KMS-11 (cell line): ENCODE data around the gene NAT9.

Experiments
- H2AFZ ChIP-seq: fragments of 200-600 bp; sonication (generic); 2 replicates; pipeline ENCODE4 v1.6.1; 2016; ENCODE audit warnings: antibody characterized with exemption, mixed run types, low read depth
- H3K27ac ChIP-seq: fragments of 200-600 bp; sonication (generic); 2 replicates; pipeline ENCODE4 v1.6.1; 2016; ENCODE audit warnings: mild to moderate bottlenecking, mixed run types
- H3K27me3 ChIP-seq: fragments of 200-600 bp; sonication (generic); 2 replicates; pipeline ENCODE4 v1.6.1; 2017; ENCODE audit warnings: mild to moderate bottlenecking, low read depth, mixed run types, moderate library complexity; ENCODE audit not compliant: insufficient read depth
- H3K36me3 ChIP-seq: fragments of 200-600 bp; sonication (generic); 2 replicates; pipeline ENCODE4 v1.6.1; 2017; ENCODE audit warnings: mild to moderate bottlenecking, mixed run types; ENCODE audit not compliant: insufficient read depth
- H3K4me1 ChIP-seq: fragments of 200-600 bp; sonication (generic); 2 replicates; pipeline ENCODE4 v1.6.1; 2016; ENCODE audit warnings: mild to moderate bottlenecking, low read depth, mixed run types; ENCODE audit not compliant: poor library complexity, severe bottlenecking
- H3K4me2 ChIP-seq: fragments of 200-600 bp; sonication (generic); 2 replicates; pipeline ENCODE4 v1.7.0; 2016; ENCODE audit warnings: mild to moderate bottlenecking, mixed run types
- H3K4me3 ChIP-seq: fragments of 200-600 bp; sonication (generic); IDR thresholded peaks from 2 replicates; pipeline ENCODE4 v1.6.1; 2017; ENCODE audit warnings: low read depth, low read length, mixed read lengths; ENCODE audit not compliant: insufficient read depth
- H3K79me2 ChIP-seq: fragments of 200-600 bp; sonication (generic); 2 replicates; pipeline ENCODE4 v1.6.1; 2016; ENCODE audit warnings: low read depth, mixed run types; ENCODE audit not compliant: insufficient read depth
- H3K9ac ChIP-seq: fragments of 200-600 bp; sonication (generic); 2 replicates; pipeline ENCODE4 v1.6.1; 2016; ENCODE audit warnings: mild to moderate bottlenecking, mixed run types
- H4K20me1 ChIP-seq: fragments of 200-600 bp; sonication (generic); 2 replicates; pipeline ENCODE4 v1.6.1; 2016; ENCODE audit warnings: mild to moderate bottlenecking, mixed run types; ENCODE audit not compliant: insufficient read depth
- TF ChIP-seq, protein P1 (sequence below): fragments of 200-600 bp; sonication (generic); conservative IDR thresholded peaks from 2 replicates; pipeline ENCODE4 v1.6.1; 2017; ENCODE audit warnings: low read depth, mild to moderate bottlenecking, antibody characterized with exemption, low read length, moderate library complexity, mixed read lengths

Gene NAT9

DNA sequence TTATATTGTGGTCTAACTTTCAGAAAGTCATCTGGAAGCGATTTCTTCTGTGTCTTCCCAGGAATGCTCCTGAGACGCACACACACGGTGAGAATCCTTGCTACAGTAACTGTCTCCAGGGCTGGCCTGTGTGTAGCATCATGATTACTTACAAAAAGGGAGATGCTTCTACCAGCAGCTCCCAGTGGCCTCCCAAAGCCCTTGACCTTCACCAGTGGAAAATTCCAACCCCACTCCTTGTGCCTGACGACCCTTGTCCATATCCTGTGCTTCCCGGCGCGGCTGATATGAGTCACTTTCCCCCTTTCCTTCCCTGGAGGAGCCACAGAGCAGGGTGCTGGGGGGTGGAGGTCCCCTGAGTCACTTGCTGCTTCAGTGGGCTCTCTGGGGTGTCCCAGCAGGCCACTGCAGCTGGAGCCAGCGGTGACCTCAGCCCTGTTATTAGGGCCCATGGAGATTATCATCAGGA, 22.1 kb upstream of the NAT9 start:
- no peak overlapping the region for H3K4me2 ChIP-seq

DNA sequence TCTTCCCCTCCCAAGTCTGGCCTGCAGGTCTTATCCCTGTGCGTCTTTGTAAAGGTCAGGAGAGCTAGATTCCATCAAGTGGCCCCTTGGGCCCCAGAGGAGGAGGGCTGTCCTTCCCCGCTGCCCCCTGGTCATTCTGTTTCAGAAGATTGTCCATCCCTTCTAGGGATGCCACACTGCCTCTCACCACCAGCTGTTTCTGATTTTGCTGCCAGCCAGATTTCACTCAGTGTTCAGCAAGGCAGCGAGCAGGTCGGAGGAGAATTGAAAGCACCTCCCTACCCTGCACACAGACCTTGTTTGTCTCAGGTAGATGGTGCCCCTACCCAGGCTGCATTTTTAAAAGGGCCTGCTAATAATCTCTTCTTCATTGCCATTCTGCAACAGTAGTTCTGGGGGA, 21.7 kb upstream of the NAT9 start:
- Histone ChIP-seq H3K4me2 (no peak overlapping the region), H3K36me3 (no peaks in the 10 kb centered on the region), H2AFZ (no peak overlapping the region), H3K9ac (no peak overlapping the region), H4K20me1 (no peaks in the 10 kb centered on the region), H3K27me3 (no peaks in the 10 kb centered on the region), H3K4me1 (no peaks in the 10 kb centered on the region), H3K27ac (no peak overlapping the region), H3K79me2 (no peaks in the 10 kb centered on the region), H3K4me3 (no peak overlapping the region)
- TF ChIP-seq, protein P1, sequence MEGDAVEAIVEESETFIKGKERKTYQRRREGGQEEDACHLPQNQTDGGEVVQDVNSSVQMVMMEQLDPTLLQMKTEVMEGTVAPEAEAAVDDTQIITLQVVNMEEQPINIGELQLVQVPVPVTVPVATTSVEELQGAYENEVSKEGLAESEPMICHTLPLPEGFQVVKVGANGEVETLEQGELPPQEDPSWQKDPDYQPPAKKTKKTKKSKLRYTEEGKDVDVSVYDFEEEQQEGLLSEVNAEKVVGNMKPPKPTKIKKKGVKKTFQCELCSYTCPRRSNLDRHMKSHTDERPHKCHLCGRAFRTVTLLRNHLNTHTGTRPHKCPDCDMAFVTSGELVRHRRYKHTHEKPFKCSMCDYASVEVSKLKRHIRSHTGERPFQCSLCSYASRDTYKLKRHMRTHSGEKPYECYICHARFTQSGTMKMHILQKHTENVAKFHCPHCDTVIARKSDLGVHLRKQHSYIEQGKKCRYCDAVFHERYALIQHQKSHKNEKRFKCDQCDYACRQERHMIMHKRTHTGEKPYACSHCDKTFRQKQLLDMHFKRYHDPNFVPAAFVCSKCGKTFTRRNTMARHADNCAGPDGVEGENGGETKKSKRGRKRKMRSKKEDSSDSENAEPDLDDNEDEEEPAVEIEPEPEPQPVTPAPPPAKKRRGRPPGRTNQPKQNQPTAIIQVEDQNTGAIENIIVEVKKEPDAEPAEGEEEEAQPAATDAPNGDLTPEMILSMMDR: no peak

More for the DNA sequence above, 22.1 kb upstream of the NAT9 start:
- H2AFZ ChIP-seq: no peak overlapping the region
- TF ChIP-seq, protein P1: no peak
- no peaks in the 10 kb centered on the region for H4K20me1 ChIP-seq
- H3K36me3 ChIP-seq: no peaks in the 10 kb centered on the region
- H3K9ac ChIP-seq: no peak overlapping the region
- H3K27ac ChIP-seq: no peak overlapping the region
- H3K27me3 ChIP-seq: no peaks in the 10 kb centered on the region
- H3K4me3 ChIP-seq: no peak overlapping the region
- H3K79me2 ChIP-seq: no peaks in the 10 kb centered on the region
- no peaks in the 10 kb centered on the region for H3K4me1 ChIP-seq

DNA sequence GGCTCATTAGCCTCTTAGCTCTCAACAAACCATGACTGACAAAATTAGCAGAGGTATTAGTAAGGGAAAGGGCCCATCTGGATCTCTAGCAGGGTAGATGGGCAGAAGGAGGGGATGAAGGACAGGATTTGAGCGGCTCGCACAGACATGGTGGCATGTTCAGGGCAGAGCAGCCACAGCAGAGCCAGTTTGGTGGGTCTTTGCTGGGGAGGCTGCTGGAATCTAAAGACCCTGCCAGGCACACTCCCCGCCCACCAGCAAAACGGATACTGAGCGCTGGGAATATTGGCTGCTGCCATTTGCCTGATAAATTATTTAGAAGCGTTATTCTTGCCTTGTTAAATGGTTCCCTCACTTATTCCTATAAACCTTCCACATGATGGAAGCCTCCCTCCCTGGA, 20.7 kb upstream of the NAT9 start:
- Histone ChIP-seq H4K20me1 (no peaks in the 10 kb centered on the region), H3K4me1 (no peaks in the 10 kb centered on the region), H2AFZ (no peak overlapping the region), H3K27ac (no peak overlapping the region), H3K36me3 (no peaks in the 10 kb centered on the region), H3K4me3 (no peak overlapping the region), H3K79me2 (no peaks in the 10 kb centered on the region), H3K27me3 (no peaks in the 10 kb centered on the region), H3K9ac (no peak overlapping the region), H3K4me2 (no peak overlapping the region)
- TF ChIP-seq, protein P1: no peak

DNA sequence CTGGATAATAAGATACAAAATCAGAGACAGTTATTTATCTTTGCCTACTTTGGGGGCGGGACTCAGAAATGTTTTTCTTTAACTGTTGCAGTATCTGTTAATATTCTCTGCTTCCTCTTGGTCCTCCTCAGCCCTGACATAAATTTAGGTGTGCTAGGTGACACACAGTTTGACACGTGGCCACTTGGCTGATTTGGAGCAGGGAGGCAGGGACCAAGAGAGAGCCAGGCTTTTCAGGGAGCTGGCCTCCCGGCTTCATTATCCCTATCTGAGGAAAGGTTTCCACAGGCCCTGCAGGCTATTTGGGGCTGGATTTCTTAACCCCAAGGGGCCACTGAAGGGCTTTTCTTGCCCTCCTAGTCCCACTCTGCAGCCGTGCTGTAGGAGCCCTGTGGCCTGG, 20.1 kb upstream of the NAT9 start:
- Histone ChIP-seq H3K27ac (no peak overlapping the region), H4K20me1 (no peaks in the 10 kb centered on the region), H3K4me2 (no peak overlapping the region), H3K4me3 (no peak overlapping the region), H3K9ac (no peak overlapping the region), H3K27me3 (no peaks in the 10 kb centered on the region), H3K36me3 (no peaks in the 10 kb centered on the region), H3K4me1 (peaks cover 4% of the 10 kb centered on the region), H2AFZ (no peak overlapping the region), H3K79me2 (no peaks in the 10 kb centered on the region)
- TF ChIP-seq, protein P1: no peak
